GM12892 (cell line): ENCODE results near the gene RFX3.

ENCODE experiments used
- DNase-seq: peaks from one replicate; pipeline ENCODE4 v3.0.0; 2011; ENCODE audit not compliant: insufficient read length
- FAIRE-seq: peaks from 2 replicates; lab custom pipeline; 2011; peaks lifted over from hg19 to GRCh38; lab: Jason Lieb, UNC
- POLR2A ChIP-seq: IDR thresholded peaks from 2 replicates; pipeline ENCODE4 v1.6.1; 2011; ENCODE audit warnings: low read depth, low read length, control low read depth
- POLR2AphosphoS5 ChIP-seq: IDR thresholded peaks from 2 replicates; pipeline ENCODE4 v1.6.1; 2011; ENCODE audit warnings: low read depth, low read length, control low read depth
- TAF1 ChIP-seq: IDR thresholded peaks from 2 replicates; pipeline ENCODE4 v1.6.1; 2011; ENCODE audit warnings: low read depth, mild to moderate bottlenecking, control low read depth, low read length, borderline replicate concordance

The RFX3 gene

DNA sequence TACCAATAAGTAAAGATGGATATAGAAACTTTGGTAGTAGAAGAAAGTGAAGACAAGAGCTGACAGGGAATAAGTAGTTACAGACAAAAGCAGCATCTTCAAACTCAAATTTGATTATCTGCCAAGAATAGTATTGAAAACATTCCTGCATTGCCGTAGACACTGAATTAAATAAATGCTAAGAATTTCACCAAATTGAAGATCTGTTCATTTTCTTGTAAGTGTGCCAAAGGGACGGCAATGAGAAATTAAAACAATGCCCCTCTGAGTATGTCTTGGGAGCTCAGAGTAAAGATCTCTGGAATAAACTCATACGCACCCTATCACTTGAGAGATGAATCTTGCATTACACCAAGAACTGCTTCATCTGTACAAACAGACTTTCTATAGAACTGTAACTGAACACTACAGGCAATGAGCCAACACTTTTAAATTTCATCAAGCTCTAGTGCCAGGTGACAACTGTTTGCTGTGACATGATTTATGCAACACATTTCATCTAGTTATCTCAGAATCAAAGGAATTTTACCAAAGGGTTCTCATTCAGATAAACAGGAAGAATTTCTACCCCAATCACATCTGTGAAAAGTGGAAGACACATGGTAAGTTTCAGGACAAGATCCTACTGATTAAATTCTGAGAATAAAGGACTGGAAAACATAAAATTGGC, 66.9 kb downstream of the RFX3 start:
- TF ChIP-seq TAF1, result no peak
- no peak for DNase-seq
- no peak for FAIRE-seq

DNA sequence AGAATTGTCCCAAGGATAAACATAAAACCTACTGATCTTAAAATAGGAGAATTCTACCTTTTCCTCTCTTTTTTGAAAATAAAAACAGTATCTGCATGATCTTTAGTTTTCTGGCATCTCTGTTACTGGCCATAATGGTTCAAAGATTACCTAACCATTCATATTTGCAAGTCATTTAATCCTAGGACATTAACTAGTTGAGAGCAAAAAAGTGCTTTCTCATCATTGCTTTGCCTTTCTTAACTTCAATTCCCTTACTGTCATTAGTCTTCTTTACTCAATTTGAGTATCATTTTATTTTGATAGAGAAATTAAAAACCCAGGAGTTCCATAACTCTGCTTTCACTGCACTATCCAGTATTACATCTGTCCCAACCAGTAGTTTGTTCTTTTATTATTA, 68.6 kb downstream of the RFX3 start:
- FAIRE-seq (no peak), DNase-seq (no peak)
- TF ChIP-seq TAF1 (no peak), POLR2AphosphoS5 (no peak), POLR2A (no peak)

DNA sequence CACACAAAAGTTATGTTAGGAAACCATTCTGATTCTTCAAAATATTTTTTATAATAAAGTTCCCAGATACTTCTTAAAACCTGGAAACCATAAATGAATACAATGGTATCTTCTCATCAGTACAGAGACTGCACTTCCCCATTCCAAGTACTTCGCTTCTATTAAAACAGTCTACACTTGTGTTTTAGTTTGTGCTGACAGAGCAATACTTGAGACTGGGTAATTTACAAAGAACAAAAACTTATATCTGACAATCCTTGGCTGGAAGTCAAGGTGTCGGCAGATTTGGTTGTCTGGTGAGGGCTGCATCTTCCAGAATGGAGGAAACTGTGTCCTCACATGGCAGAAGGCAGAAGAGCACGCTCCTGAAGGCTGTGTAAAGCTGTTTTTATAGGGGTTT, 70.1 kb downstream of the RFX3 start:
- no peak for DNase-seq
- TF ChIP-seq TAF1 (no peak), POLR2AphosphoS5 (no peak), POLR2A (no peak)
- FAIRE-seq, result no peak

DNA sequence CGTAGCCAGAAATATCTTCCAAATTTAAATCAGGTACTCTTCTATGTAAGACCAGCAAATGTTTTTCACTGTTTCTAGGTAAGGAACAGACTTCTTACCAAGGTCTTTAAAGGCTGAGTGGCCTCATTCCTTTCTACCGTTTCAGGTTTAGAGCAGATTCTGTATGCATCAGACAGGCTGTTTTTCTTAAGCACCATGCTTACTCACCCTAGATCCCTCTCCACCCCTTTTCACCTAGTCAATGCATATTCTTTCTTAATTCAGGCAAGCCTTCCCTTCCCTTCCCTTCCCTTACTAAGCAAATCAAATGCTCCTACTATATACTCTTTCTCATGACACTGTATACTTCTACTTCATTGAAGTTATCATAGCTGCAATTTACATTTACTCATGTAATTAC, 70.7 kb downstream of the RFX3 start:
- DNase-seq (no peak), FAIRE-seq (no peak)
- TF ChIP-seq POLR2AphosphoS5, result no peak
- TF ChIP-seq TAF1, result no peak
- no peak for TF ChIP-seq POLR2A

DNA sequence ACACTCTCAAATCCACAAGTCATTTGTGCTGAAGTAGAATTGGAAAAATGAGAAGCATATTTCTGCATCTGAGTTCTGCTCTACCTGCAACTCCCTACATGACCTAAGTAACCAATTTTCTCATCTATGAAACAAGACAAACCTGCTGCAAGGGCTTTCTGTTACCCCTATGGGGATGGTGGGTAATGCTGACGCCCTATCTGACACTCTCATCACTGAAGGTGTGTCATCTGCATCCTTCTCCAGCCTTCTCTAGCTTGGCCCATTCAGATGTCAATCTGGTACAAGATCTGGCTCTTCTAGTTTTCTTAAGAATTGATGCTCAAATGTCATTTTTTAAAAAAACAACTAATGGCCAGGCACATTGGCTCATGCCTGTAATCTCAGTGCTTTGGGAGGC, 73.8 kb downstream of the RFX3 start:
- no peak for FAIRE-seq

DNA sequence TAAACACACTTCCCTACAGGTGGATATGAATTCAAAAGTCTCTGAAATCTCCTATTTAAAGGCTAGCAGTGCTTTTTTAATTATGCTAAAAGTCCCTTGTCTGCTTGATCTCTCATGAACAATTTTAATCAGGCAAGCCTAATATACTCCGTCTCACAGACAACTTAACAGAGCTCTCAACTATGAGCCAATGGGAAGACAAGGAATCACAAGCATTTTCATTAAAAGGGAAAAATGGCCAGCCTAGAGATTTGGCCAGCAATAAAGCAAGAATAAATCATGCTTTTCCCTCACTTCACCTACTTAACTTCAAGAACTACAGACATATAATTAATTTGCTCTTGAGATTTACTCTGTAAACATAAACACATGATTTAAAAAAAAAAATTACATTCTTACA, 78.0 kb downstream of the RFX3 start:
- TF ChIP-seq TAF1 (no peak), POLR2A (no peak), POLR2AphosphoS5 (no peak)
- no peak for DNase-seq
- FAIRE-seq, result no peak

More for the DNA sequence above, 73.8 kb downstream of the RFX3 start:
- DNase-seq, result no peak
- TF ChIP-seq POLR2A (no peak), TAF1 (no peak), POLR2AphosphoS5 (no peak)

DNA sequence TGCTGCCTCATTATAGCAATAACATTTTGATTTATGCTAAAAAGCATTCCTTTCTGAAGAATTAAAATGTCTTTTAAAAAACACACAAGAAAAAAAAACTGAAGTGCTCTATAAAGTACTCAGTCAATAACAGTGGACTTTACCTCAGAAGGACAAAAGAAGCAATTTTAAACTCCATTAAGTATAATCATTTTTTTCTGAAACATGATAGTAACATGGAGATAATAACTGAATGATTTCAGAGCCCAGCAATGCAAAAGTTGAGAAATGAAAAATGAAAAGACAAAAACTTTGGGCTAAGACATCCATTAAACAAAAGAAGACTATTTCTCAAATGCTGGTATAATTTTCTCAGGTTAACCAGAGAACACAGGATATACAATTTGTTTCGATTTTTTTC, 78.7 kb downstream of the RFX3 start:
- DNase-seq (no peak), FAIRE-seq (no peak)
- no peak for TF ChIP-seq POLR2A
- no peak for TF ChIP-seq POLR2AphosphoS5
- TF ChIP-seq TAF1, result no peak

DNA sequence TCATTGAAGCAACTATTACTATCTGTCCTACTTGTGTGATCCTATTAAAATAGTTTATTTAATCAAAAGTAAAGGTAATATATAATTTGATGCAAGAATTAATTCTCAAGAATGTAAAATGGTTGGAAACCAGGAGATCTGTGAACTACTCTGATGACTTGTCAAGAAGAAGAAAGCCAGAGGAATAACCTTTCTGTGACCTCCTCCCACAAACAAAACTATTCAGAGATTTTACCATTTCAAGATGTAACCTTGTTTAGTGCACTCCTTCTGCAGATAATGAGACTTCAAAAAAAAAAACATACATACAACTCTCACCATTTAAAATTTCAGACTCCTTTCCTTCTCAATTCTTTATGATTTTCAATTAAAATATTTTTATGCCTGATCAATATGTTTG, 79.5 kb downstream of the RFX3 start:
- no peak for DNase-seq
- TF ChIP-seq POLR2AphosphoS5, result no peak
- no peak for TF ChIP-seq POLR2A
- no peak for TF ChIP-seq TAF1
- no peak for FAIRE-seq

DNA sequence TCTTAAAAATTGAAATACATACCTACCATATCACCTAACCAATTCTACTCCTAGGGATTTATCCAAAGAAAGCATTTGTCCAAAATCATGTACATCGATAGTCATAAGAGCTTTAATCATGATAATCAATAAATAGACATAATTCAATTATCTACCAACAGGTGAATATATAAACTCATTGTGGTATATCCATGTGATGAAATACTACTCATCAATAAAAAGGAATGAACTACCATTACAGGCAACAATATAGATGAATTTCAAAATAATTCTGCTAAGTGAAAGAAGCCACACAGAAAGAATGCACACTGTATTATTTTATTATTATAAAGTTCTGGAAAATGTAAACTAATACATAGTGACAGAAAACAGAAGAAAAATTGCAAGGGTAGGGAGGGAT, 81.8 kb downstream of the RFX3 start:
- TF ChIP-seq TAF1 (no peak), POLR2AphosphoS5 (no peak), POLR2A (no peak)
- FAIRE-seq, result no peak
- no peak for DNase-seq

DNA sequence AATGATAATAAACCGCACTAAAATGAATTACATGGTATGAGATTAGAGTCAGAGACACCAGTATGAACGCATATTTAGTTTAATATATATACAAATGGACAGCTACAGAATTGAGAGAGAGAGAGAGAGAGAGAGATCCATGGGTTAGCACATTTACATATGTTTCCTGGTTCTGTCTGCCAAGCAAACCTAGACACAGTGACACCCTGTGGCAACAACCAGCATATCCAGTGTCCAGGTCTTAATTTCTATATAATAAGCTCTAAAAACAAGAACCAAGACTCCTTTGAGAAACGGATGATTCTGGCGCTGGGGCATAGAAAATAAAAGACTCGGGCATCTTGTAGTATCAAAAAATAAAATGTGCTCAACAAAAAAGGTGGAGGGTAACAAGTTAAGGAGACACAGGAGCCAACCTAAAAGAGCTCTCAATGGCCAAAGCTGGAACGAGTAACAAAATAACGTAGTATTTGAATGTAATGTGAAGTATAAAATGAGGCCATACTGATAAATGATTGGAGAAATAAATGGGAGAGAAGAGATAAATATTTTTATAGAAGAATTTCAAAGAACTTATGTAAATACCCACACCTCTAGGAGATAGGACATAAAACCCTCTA, 84.5 kb downstream of the RFX3 start:
- no peak for TF ChIP-seq TAF1
- no peak for TF ChIP-seq POLR2A
- no peak for TF ChIP-seq POLR2AphosphoS5
- FAIRE-seq, result no peak
- DNase-seq, result no peak

DNA sequence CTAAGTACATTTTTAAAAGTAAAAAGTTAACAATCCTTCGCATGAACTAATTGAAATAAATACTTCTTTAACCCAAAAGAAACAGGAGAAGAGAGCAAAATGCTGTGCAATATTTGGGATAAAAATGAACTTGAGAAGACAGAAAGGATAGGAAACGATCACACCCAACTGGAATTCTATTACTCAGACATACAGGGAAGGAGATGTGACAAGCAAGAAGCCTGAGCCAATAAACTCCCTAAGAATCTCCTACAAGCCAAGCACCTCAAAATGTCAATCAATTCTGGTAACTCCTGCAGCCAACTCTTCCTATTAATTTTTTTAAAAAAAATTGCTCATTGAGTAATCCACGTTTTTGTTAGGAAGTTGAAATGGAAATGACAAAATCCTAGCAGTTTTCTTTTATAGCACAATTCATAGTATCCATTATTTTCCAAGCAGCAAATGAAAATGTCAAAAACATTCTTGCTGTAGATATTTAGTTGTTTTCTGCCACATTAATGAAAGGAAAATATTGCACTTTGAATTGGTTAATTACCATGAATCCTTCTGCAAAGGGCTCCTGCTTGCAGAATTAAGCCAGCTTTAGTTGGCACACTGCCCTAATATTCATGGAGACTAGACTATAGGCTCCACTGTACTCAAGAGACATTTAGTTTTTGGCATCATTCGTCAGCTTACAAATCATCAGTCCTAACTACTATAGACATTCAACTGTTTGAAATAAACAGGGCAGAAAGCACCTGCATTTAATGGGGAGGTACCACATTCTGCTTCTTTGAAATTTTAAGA, 89.0 kb downstream of the RFX3 start:
- no peak for FAIRE-seq
- DNase-seq, result no peak

DNA sequence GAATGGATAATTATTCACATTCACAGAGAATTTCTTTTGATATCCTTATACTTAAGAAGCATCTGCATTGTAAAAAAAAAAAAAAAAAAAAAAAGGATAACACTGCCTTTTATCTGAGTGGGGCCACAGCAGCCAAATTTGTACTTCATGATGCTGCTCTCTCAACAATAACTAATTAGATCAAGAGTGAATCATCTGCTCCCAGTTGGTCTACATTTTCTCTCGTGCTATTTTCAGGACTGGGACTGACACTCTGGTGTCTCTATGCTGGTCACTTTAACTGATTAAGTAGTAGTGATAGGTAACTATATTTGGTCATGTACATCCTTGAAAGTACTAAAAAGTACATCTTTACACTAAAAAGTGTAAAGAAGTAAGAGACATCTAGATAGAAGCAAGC, 90.1 kb downstream of the RFX3 start:
- no peak for TF ChIP-seq POLR2A
- no peak for TF ChIP-seq POLR2AphosphoS5
- no peak for TF ChIP-seq TAF1
- DNase-seq, result no peak
- no peak for FAIRE-seq

More for the DNA sequence above, 89.0 kb downstream of the RFX3 start:
- TF ChIP-seq TAF1 (no peak), POLR2AphosphoS5 (no peak), POLR2A (no peak)
